HepG2 (cell line): ENCODE data around the gene YY1. TPM values are rescaled to one million over a fixed set of nuclear protein-coding genes. Genes with fewer than 3 reads are reported as not detected.
A peak's percentile ranks its signal among the peaks of the same experiment; 100 is the strongest.

Source experiments
- FOXP4 ChIP-seq: sonication (generic); formaldehyde crosslinking; IDR thresholded peaks from 2 replicates; pipeline ENCODE4 v1.4.0; 2020; ENCODE audit warnings: missing genetic modification reagents
- HCFC1 ChIP-seq: fragments of 150-350 bp; IDR thresholded peaks from 2 replicates; pipeline ENCODE4 v1.6.1; 2014; ENCODE audit warnings: low read depth, low read length
- KDM5A ChIP-seq: fragments of 200-600 bp; sonication (generic); IDR thresholded peaks from 2 replicates; pipeline ENCODE4 v1.7.0; 2018; ENCODE audit warnings: antibody characterized with exemption, mild to moderate bottlenecking, low read length, borderline replicate concordance
- MTA1 ChIP-seq: sonication (generic); formaldehyde crosslinking; IDR thresholded peaks from 2 replicates; pipeline ENCODE4 v1.4.0; 2020; ENCODE audit warnings: missing genetic modification reagents, mild to moderate bottlenecking, borderline replicate concordance
- NFATC3 ChIP-seq: sonication (generic); formaldehyde crosslinking; IDR thresholded peaks from 2 replicates; pipeline ENCODE4 v1.5.1; 2020; ENCODE audit warnings: mild to moderate bottlenecking, missing genetic modification reagents
- NFYC ChIP-seq: IDR thresholded peaks from 2 replicates; pipeline ENCODE4 v1.6.1; 2016; ENCODE audit warnings: missing genetic modification reagents, missing compliant biosample characterization
- NRL ChIP-seq: sonication (generic); formaldehyde crosslinking; IDR thresholded peaks from 2 replicates; pipeline ENCODE4 v1.5.0; 2020; ENCODE audit warnings: missing genetic modification reagents, mild to moderate bottlenecking, moderate library complexity, borderline replicate concordance
- RBAK ChIP-seq: sonication (generic); formaldehyde crosslinking; IDR thresholded peaks from 2 replicates; pipeline ENCODE4 v1.5.1; 2020; ENCODE audit warnings: mild to moderate bottlenecking, missing genetic modification reagents
- REL ChIP-seq: sonication (generic); formaldehyde crosslinking; conservative IDR thresholded peaks from 2 replicates; pipeline ENCODE4 v1.8.0; 2022; ENCODE audit warnings: mild to moderate bottlenecking, missing genetic modification reagents, moderate library complexity
- SNRNP70 ChIP-seq: fragments of 200-400 bp; formaldehyde crosslinking; IDR thresholded peaks from 2 replicates; pipeline ENCODE4 v1.6.1; 2017; ENCODE audit warnings: mild to moderate bottlenecking, low read depth, low read length, moderate library complexity
- SP2 ChIP-seq: sonication (generic); formaldehyde crosslinking; IDR thresholded peaks from 2 replicates; pipeline ENCODE4 v1.5.1; 2020; ENCODE audit warnings: mild to moderate bottlenecking, missing genetic modification reagents
- SP4 ChIP-seq: sonication (generic); formaldehyde crosslinking; IDR thresholded peaks from 2 replicates; pipeline ENCODE4 v1.8.1; 2023; ENCODE audit warnings: mild to moderate bottlenecking, missing genetic modification reagents
- THYN1 ChIP-seq: sonication (generic); formaldehyde crosslinking; IDR thresholded peaks from 2 replicates; pipeline ENCODE4 v1.8.1; 2023; ENCODE audit warnings: low read depth, mild to moderate bottlenecking, moderate library complexity, missing genetic modification reagents, borderline replicate concordance
- ZFY ChIP-seq: sonication (generic); formaldehyde crosslinking; IDR thresholded peaks from 2 replicates; pipeline ENCODE4 v1.4.0; 2020; ENCODE audit warnings: missing genetic modification reagents
- ZNF160 ChIP-seq: sonication (generic); formaldehyde crosslinking; IDR thresholded peaks from 2 replicates; pipeline ENCODE4 v1.8.0; 2022; ENCODE audit warnings: mild to moderate bottlenecking, inconsistent platforms, missing genetic modification reagents
- ZNF256 ChIP-seq: sonication (generic); formaldehyde crosslinking; conservative IDR thresholded peaks from 2 replicates; pipeline ENCODE4 v1.4.0; 2020; ENCODE audit warnings: missing genetic modification reagents
- ZNF326 ChIP-seq: sonication (generic); formaldehyde crosslinking; IDR thresholded peaks from 2 replicates; pipeline ENCODE4 v1.4.0; 2020; ENCODE audit warnings: missing genetic modification reagents, borderline replicate concordance
- ZNF354B ChIP-seq: sonication (generic); formaldehyde crosslinking; IDR thresholded peaks from 2 replicates; pipeline ENCODE4 v1.8.0; 2022; ENCODE audit warnings: mild to moderate bottlenecking, missing genetic modification reagents
- ZNF562 ChIP-seq: sonication (generic); formaldehyde crosslinking; IDR thresholded peaks from 2 replicates; pipeline ENCODE4 v1.8.0; 2022; ENCODE audit warnings: missing genetic modification reagents, borderline replicate concordance
- ZNF597 ChIP-seq: sonication (generic); formaldehyde crosslinking; IDR thresholded peaks from 2 replicates; pipeline ENCODE4 v1.5.0; 2020; ENCODE audit warnings: missing genetic modification reagents
- ZNF703 ChIP-seq: sonication (generic); formaldehyde crosslinking; IDR thresholded peaks from 2 replicates; pipeline ENCODE4 v1.5.1; 2020; ENCODE audit warnings: missing genetic modification reagents, mild to moderate bottlenecking, moderate library complexity, borderline replicate concordance
- ZNF713 ChIP-seq: sonication (generic); formaldehyde crosslinking; IDR thresholded peaks from 2 replicates; pipeline ENCODE4 v1.4.0; 2020; ENCODE audit warnings: mild to moderate bottlenecking, missing genetic modification reagents
- ZNF775 ChIP-seq: sonication (generic); formaldehyde crosslinking; IDR thresholded peaks from 2 replicates; pipeline ENCODE4 v1.4.0; 2020; ENCODE audit warnings: missing genetic modification reagents, mild to moderate bottlenecking, moderate library complexity, borderline replicate concordance
- ZNF782 ChIP-seq: sonication (generic); formaldehyde crosslinking; IDR thresholded peaks from 2 replicates; pipeline ENCODE4 v1.4.0; 2020; ENCODE audit warnings: missing genetic modification reagents, mild to moderate bottlenecking, borderline replicate concordance
- ZSCAN25 ChIP-seq: sonication (generic); formaldehyde crosslinking; IDR thresholded peaks from 2 replicates; pipeline ENCODE4 v1.8.0; 2022; ENCODE audit warnings: mild to moderate bottlenecking, missing genetic modification reagents
- polyA plus RNA-seq, 8 experiments: library from polyadenylated mRNA; depleted of rRNA in 3 of 8; stranded (reverse) in 7 of 8; unstranded in 1 of 8; fragments of >200 nt; fragmentation: Illumina TruSeq in 4 of 8; extraction: Trizol in 4 of 8; gene quantifications; 2 replicates each; pipeline versions ENCODE4 v1.2.1 to v1.2.3, GENCODE V29; 2011 to 2016; ENCODE audit warnings: low read depth in 4 of 8, missing spikeins in 1 of 8, mixed read lengths in 1 of 8; ENCODE audit not compliant: insufficient read depth in 1 of 8
- total RNA-seq, 5 experiments: library from RNA; depleted of rRNA; stranded (reverse); fragments of >200 nt; fragmentation: Illumina TruSeq; extraction: Trizol; gene quantifications; 2 replicates each; pipeline ENCODE4 v1.2.3, GENCODE V29; 2016; ENCODE audit warnings: low read depth in 1 of 5
- TF ChIP-seq, protein P1 (sequence below): IDR thresholded peaks from 2 replicates; pipeline ENCODE4 v1.6.1; 2016; ENCODE audit warnings: mild to moderate bottlenecking

Gene YY1
- total and polyA plus RNA-seq, 2 of the 13 experiments (the other 11 are each of a cell fraction or from before 2014, with no cell fraction given), result 29.4 to 68.1 TPM

GRCh38 chr14:100192672-100193416, 46.1 kb upstream of the YY1 start (continued):
- no peak for TF ChIP-seq SNRNP70
- TF ChIP-seq ZFY (CRISPR knock-in tag), result peak; percentile 90
- TF ChIP-seq ZSCAN25 (CRISPR knock-in tag), result no peak
- TF ChIP-seq FOXP4 (CRISPR knock-in tag), result peak; percentile 68
- TF ChIP-seq ZNF160, result peak; percentile 50; the same call in 1 of the 2 replicates
- no peak for TF ChIP-seq NFATC3 (CRISPR knock-in tag)
- peak; percentile 37; the same call in 1 of the 2 replicates for TF ChIP-seq HCFC1
- TF ChIP-seq ZNF703 (CRISPR knock-in tag), result no peak
- 0 out of 2 replicates have a peak, but pooled peaks have one; percentile 29 for TF ChIP-seq ZNF326 (CRISPR knock-in tag)
- TF ChIP-seq SP2, result peak; percentile 67; the same call in 1 of the 2 replicates
- TF ChIP-seq ZNF775 (CRISPR knock-in tag), result 0 out of 2 replicates have a peak, but pooled peaks have one; percentile 29
- 0 out of 2 replicates have a peak, but pooled peaks have one; percentile 61 for TF ChIP-seq REL (CRISPR knock-in tag)
- TF ChIP-seq RBAK (CRISPR knock-in tag), result 0 out of 2 replicates have a peak, but pooled peaks have one; percentile 12
- TF ChIP-seq NRL, result peak; percentile 55; the same call in 1 of the 2 replicates
- TF ChIP-seq THYN1 (CRISPR knock-in tag), result no peak
- TF ChIP-seq ZNF782, result no peak; the same call in 1 of the 2 replicates
- peak; percentile 93 for TF ChIP-seq NFYC (CRISPR knock-in tag)
- 0 out of 2 replicates have a peak, but pooled peaks have one; percentile 38 for TF ChIP-seq MTA1 (CRISPR knock-in tag)
- TF ChIP-seq ZNF562 (CRISPR knock-in tag), result no peak
- TF ChIP-seq KDM5A, result no peak
- TF ChIP-seq ZNF256 (CRISPR knock-in tag), result 0 out of 2 replicates have a peak, but pooled peaks have one; percentile 25
- 0 out of 2 replicates have a peak, but pooled peaks have one; percentile 19 for TF ChIP-seq ZNF597
- TF ChIP-seq ZNF713 (CRISPR knock-in tag), result no peak
- TF ChIP-seq, protein P1, sequence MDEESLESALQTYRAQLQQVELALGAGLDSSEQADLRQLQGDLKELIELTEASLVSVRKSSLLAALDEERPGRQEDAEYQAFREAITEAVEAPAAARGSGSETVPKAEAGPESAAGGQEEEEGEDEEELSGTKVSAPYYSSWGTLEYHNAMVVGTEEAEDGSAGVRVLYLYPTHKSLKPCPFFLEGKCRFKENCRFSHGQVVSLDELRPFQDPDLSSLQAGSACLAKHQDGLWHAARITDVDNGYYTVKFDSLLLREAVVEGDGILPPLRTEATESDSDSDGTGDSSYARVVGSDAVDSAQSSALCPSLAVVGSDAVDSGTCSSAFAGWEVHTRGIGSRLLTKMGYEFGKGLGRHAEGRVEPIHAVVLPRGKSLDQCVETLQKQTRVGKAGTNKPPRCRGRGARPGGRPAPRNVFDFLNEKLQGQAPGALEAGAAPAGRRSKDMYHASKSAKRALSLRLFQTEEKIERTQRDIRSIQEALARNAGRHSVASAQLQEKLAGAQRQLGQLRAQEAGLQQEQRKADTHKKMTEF, result peak; percentile 89
- TF ChIP-seq ZNF354B (CRISPR knock-in tag), result no peak; the same call in 1 of the 2 replicates
- TF ChIP-seq SP4 (CRISPR knock-in tag), result peak; percentile 90
